ENCODE results near the gene PJVK.
"Not testable (repeated sequence)": the region's sequence is repeated elsewhere in the genome, so short reads cannot be mapped to it uniquely, and the experiment has no call there.

The PJVK gene

GRCh38 chr2:178436662-178437061, 14.5 kb upstream of the PJVK start:
- no peak for DNase-seq (ENCODE audit: low spot score)

GRCh38 chr2:178441426-178441825, 9.8 kb upstream of the PJVK start:
- no peak for DNase-seq (ENCODE audit: low spot score)

- no peak for DNase-seq (ENCODE audit: low spot score)
These were observed 2.1 kb upstream of the PJVK start for GRCh38 chr2:178448968-178449661.

GRCh38 chr2:178449700-178450523, 1.3 kb upstream of the PJVK start:
- DNase-seq (ENCODE audit: low spot score) = peak; percentile 14

GRCh38 chr2:178450524-178450773, 729 bp upstream of the PJVK start:
- DNase-seq (ENCODE audit: low spot score) = no peak

GRCh38 chr2:178452334-178452733, 1.2 kb downstream of the PJVK start:
- no peak for DNase-seq (ENCODE audit: low spot score)

GRCh38 chr2:178452870-178453269, 1.7 kb downstream of the PJVK start:
- DNase-seq (ENCODE audit: low spot score) = no peak

GRCh38 chr2:178455947-178456346, 4.8 kb downstream of the PJVK start:
- DNase-seq (ENCODE audit: low spot score) = no peak

GRCh38 chr2:178457390-178457886, 6.3 kb downstream of the PJVK start:
- no peak for DNase-seq (ENCODE audit: low spot score)

- no peak for DNase-seq (ENCODE audit: low spot score)
These were observed 18.2 kb downstream of the PJVK start for GRCh38 chr2:178469219-178469849.

- not testable (repeated sequence) for DNase-seq (ENCODE audit: low spot score)
These were observed 20.1 kb downstream of the PJVK start for GRCh38 chr2:178471313-178471712.

GRCh38 chr2:178473373-178473772, 22.2 kb downstream of the PJVK start:
- DNase-seq (ENCODE audit: low spot score) = no peak

- no peak for DNase-seq (ENCODE audit: low spot score)
These were observed 22.8 kb downstream of the PJVK start for GRCh38 chr2:178473931-178474330.

GRCh38 chr2:178474560-178474959, 23.4 kb downstream of the PJVK start:
- DNase-seq (ENCODE audit: low spot score) = no peak

- no peak for DNase-seq (ENCODE audit: low spot score)
These were observed 25.3 kb downstream of the PJVK start for GRCh38 chr2:178476477-178476876.

GRCh38 chr2:178477443-178478129, 26.4 kb downstream of the PJVK start:
- DNase-seq (ENCODE audit: low spot score) = no peak

- no peak for DNase-seq (ENCODE audit: low spot score)
These were observed 26.9 kb downstream of the PJVK start for GRCh38 chr2:178478130-178478438.

GRCh38 chr2:178478439-178479274, 27.5 kb downstream of the PJVK start, which contains the start of gene FKBP7:
FKBP7 (minus strand) TSS chr2:178478600; CDS start chr2:178478499, 101 bp downstream.
- DNase-seq (ENCODE audit: low spot score) = peak; percentile 92

GRCh38 chr2:178479275-178479616, 28.1 kb downstream of the PJVK start:
- DNase-seq (ENCODE audit: low spot score) = peak; percentile 27

GRCh38 chr2:178479758-178480226, 28.6 kb downstream of the PJVK start:
- no peak for DNase-seq (ENCODE audit: low spot score)
